Ascending aorta (tissue), 2 donors: ENCODE measurements around the gene DAB1. TPM values are rescaled to one million over a fixed set of nuclear protein-coding genes. Genes with fewer than 3 reads are reported as not detected.

Experiments
- DNase-seq, 2 donors: peaks; one replicate each; pipeline ENCODE4 v3.0.0-alpha.2; 2019; ENCODE audit warnings: low spot score in 2 of 2
- H3K27ac ChIP-seq, 2 donors: fragments of 200-600 bp; sonication (generic); one replicate each; pipeline ENCODE4 v1.5.1; 2016 to 2017; ENCODE audit warnings: mild to moderate bottlenecking in 1 of 2
- H3K27me3 ChIP-seq: fragments of 200-600 bp; sonication (generic); one replicate; pipeline ENCODE4 v1.5.1; 2017
- H3K36me3 ChIP-seq, 2 donors: fragments of 200-600 bp; sonication (generic); one replicate each; pipeline ENCODE4 v1.5.1; 2016
- H3K4me1 ChIP-seq, 2 donors: fragments of 200-600 bp; sonication (generic); one replicate each; pipeline ENCODE4 v1.5.1; 2016 to 2017; ENCODE audit warnings: mild to moderate bottlenecking in 1 of 2
- H3K4me3 ChIP-seq, 2 donors: fragments of 200-600 bp; sonication (generic); one replicate each; pipeline ENCODE4 v1.5.1; 2016 to 2017; ENCODE audit warnings: mild to moderate bottlenecking in 1 of 2
- H3K9me3 ChIP-seq, 2 donors: fragments of 200-600 bp; sonication (generic); one replicate each; pipeline ENCODE4 v1.5.1; 2016
- CTCF ChIP-seq, 3 experiments: fragments of 200-600 bp in 2 of 3; fragments of 450-650 bp in 1 of 3; sonication (generic) in 2 of 3; IDR thresholded peaks; one replicate each; pipeline ENCODE4 v1.5.1; 2016 to 2019; ENCODE audit warnings: antibody characterized with exemption in 3 of 3, mild to moderate bottlenecking in 1 of 3, moderate library complexity in 1 of 3
- intact Hi-C: fragments of 100-400 bp; cut with DNase I; formaldehyde crosslinking; loops from one replicate; pipeline ENCODE4 v1.15.1; 2023
- total RNA-seq: library from RNA; depleted of rRNA; stranded (reverse); fragments of >200 nt; gene quantifications from one replicate; pipeline ENCODE4 v1.1.0, GENCODE V29; 2016

The DAB1 gene
- total RNA-seq, 1 donor from 2014 or later, result not detected

GRCh38 chr1:56954664-56955063 is 469.2 kb downstream of the DAB1 start:
- no peak for DNase-seq
- Histone ChIP-seq H3K4me3 (no peak overlapping the region), H3K36me3 (no peaks in the 10 kb centered on the region), H3K27me3 (no peaks in the 10 kb centered on the region), H3K9me3 (no peaks in the 10 kb centered on the region), H3K27ac (no peak overlapping the region), H3K4me1 (no peaks in the 10 kb centered on the region)
- TF ChIP-seq CTCF (IDR thresholded peaks at IDR 0.05), result no peak
- intact Hi-C loops, result no loop called here

- Histone ChIP-seq H3K9me3 (no peaks in the 10 kb centered on the region), H3K27me3 (no peaks in the 10 kb centered on the region), H3K4me3 (no peak overlapping the region), H3K36me3 (no peaks in the 10 kb centered on the region), H3K27ac (no peak overlapping the region), H3K4me1 (no peaks in the 10 kb centered on the region)
- intact Hi-C loops, result no loop called here
- TF ChIP-seq CTCF (IDR thresholded peaks at IDR 0.05), result no peak
- no peak for DNase-seq
Observed at GRCh38 chr1:56953386-56953785, 470.5 kb downstream of the DAB1 start.

- H3K36me3 ChIP-seq, result no peaks in the 10 kb centered on the region
- H3K27ac ChIP-seq, result no peak overlapping the region
- DNase-seq, result no peak
- H3K9me3 ChIP-seq, result no peaks in the 10 kb centered on the region
- H3K27me3 ChIP-seq, result no peaks in the 10 kb centered on the region
- intact Hi-C loops, result no loop called here
- H3K4me3 ChIP-seq, result no peak overlapping the region
- TF ChIP-seq CTCF (IDR thresholded peaks at IDR 0.05), result no peak
- H3K4me1 ChIP-seq, result no peaks in the 10 kb centered on the region
Observed at GRCh38 chr1:56952501-56952900, 471.4 kb downstream of the DAB1 start.

GRCh38 chr1:56948403-56949023 is 475.3 kb downstream of the DAB1 start:
- TF ChIP-seq CTCF (IDR thresholded peaks at IDR 0.05), result no peak

More at GRCh38 chr1:56948403-56949023, 475.3 kb downstream of the DAB1 start:
- intact Hi-C loops, result no loop called here
- DNase-seq, result no peak
- Histone ChIP-seq H3K27me3 (no peaks in the 10 kb centered on the region), H3K4me3 (no peak overlapping the region), H3K9me3 (no peaks in the 10 kb centered on the region), H3K36me3 (no peaks in the 10 kb centered on the region), H3K4me1 (no peaks in the 10 kb centered on the region), H3K27ac (no peak overlapping the region)
